ENCODE data around the gene RSU1. TPM values are rescaled to one million over a fixed set of nuclear protein-coding genes. Genes with fewer than 3 reads are reported as not detected.

The RSU1 gene
- total RNA-seq, 1 experiment from 2014 or later = 44.5 TPM

DNA sequence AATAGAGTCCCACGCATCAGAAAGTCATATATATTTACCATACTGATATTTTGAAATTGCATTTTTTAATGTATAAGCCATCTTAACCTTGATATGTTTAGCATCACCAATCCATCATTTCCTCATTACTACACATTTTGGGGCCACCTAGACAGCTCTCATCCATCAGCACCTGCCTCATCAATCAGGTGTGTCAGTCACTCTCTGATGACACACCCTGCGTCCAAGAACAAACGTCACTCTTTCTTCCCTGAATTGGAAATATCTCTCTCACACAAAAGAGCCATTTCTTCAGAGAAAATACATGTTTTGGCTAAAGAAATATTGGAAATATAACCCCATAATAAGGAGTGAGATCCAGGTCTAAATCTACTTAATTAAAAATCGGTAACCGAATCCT lies 38.9 kb upstream of the RSU1 start:
- no peaks in the 10 kb centered on the region for H3K9me3 ChIP-seq (ENCODE audit: insufficient read depth, low read depth)
- no peaks in the 10 kb centered on the region for H3K27me3 ChIP-seq (ENCODE audit: insufficient read depth, low read depth)
- CTCF ChIA-PET = no interaction called here
- H3K79me2 ChIP-seq (ENCODE audit: low read depth) = no peaks in the 10 kb centered on the region
- H3K4me3 ChIP-seq = no peak overlapping the region
- no peak overlapping the region for H3K4me2 ChIP-seq
- H3K4me1 ChIP-seq (replicated peaks; ENCODE audit: insufficient read depth) = no peaks in the 10 kb centered on the region
- no peak overlapping the region for H3K27ac ChIP-seq
- POLR2A ChIA-PET (ENCODE audit: unreplicated experiment) = no interaction called here
- no peaks in the 10 kb centered on the region for H3K9me2 ChIP-seq (ENCODE audit: insufficient read depth)
- no peak for TF ChIP-seq EZH2 (IDR thresholded peaks at IDR 0.05; ENCODE audit: low read depth)
- TF ChIP-seq, protein P1, sequence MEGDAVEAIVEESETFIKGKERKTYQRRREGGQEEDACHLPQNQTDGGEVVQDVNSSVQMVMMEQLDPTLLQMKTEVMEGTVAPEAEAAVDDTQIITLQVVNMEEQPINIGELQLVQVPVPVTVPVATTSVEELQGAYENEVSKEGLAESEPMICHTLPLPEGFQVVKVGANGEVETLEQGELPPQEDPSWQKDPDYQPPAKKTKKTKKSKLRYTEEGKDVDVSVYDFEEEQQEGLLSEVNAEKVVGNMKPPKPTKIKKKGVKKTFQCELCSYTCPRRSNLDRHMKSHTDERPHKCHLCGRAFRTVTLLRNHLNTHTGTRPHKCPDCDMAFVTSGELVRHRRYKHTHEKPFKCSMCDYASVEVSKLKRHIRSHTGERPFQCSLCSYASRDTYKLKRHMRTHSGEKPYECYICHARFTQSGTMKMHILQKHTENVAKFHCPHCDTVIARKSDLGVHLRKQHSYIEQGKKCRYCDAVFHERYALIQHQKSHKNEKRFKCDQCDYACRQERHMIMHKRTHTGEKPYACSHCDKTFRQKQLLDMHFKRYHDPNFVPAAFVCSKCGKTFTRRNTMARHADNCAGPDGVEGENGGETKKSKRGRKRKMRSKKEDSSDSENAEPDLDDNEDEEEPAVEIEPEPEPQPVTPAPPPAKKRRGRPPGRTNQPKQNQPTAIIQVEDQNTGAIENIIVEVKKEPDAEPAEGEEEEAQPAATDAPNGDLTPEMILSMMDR (conservative IDR thresholded peaks at IDR 0.05) = no peak
- intact Hi-C loops (cut with micrococcal nuclease; ENCODE audit: unreplicated experiment) = no loop called here
- no peaks in the 10 kb centered on the region for H4K20me1 ChIP-seq (ENCODE audit: insufficient read depth)
- H3F3A ChIP-seq (ENCODE audit: insufficient read depth, low read depth) = no peaks in the 10 kb centered on the region
- no peak for DNase-seq
- H3K36me3 ChIP-seq (ENCODE audit: low read depth) = no peaks in the 10 kb centered on the region
- H2AFZ ChIP-seq = no peak overlapping the region
- BruUV-seq (replicated peaks) = no TSS peak

GRCh38 chr10:16854623-16855022 lies 37.4 kb upstream of the RSU1 start:
- H3K27me3 ChIP-seq (ENCODE audit: insufficient read depth, low read depth) = no peaks in the 10 kb centered on the region
- no peaks in the 10 kb centered on the region for H4K20me1 ChIP-seq (ENCODE audit: insufficient read depth)
- BruUV-seq (replicated peaks) = no TSS peak
- intact Hi-C loops (cut with micrococcal nuclease; ENCODE audit: unreplicated experiment) = loop anchor here (5.0 kb wide), 1 partner anchor 38 kb away; no protein-coding TSS in a partner anchor
- H3K9me2 ChIP-seq (ENCODE audit: insufficient read depth) = no peaks in the 10 kb centered on the region
- TF ChIP-seq, protein P1 (conservative IDR thresholded peaks at IDR 0.05) = no peak
- H3K36me3 ChIP-seq (ENCODE audit: low read depth) = no peaks in the 10 kb centered on the region
- no peaks in the 10 kb centered on the region for H3F3A ChIP-seq (ENCODE audit: insufficient read depth, low read depth)
- CTCF ChIA-PET = no interaction called here
- no peak overlapping the region for H3K4me3 ChIP-seq
- no peak overlapping the region for H3K4me2 ChIP-seq
- no peaks in the 10 kb centered on the region for H3K4me1 ChIP-seq (replicated peaks; ENCODE audit: insufficient read depth)
- peak in 1 of 2 experiments; percentile 53 for DNase-seq
- H3K79me2 ChIP-seq (ENCODE audit: low read depth) = no peaks in the 10 kb centered on the region
- no peak overlapping the region for H3K27ac ChIP-seq
- POLR2A ChIA-PET (ENCODE audit: unreplicated experiment) = no interaction called here
- H2AFZ ChIP-seq = no peak overlapping the region
- no peaks in the 10 kb centered on the region for H3K9me3 ChIP-seq (ENCODE audit: insufficient read depth, low read depth)

- Histone ChIP-seq H3K9me2 (ENCODE audit: insufficient read depth) (no peaks in the 10 kb centered on the region), H3F3A (ENCODE audit: insufficient read depth, low read depth) (no peaks in the 10 kb centered on the region), H3K4me2 (no peak overlapping the region), H3K4me3 (no peak overlapping the region), H3K27me3 (ENCODE audit: insufficient read depth, low read depth) (no peaks in the 10 kb centered on the region), H3K27ac (no peak overlapping the region), H2AFZ (no peak overlapping the region), H4K20me1 (ENCODE audit: insufficient read depth) (no peaks in the 10 kb centered on the region), H3K4me1 (replicated peaks; ENCODE audit: insufficient read depth) (no peaks in the 10 kb centered on the region), H3K9me3 (ENCODE audit: insufficient read depth, low read depth) (no peaks in the 10 kb centered on the region), H3K79me2 (ENCODE audit: low read depth) (no peaks in the 10 kb centered on the region), H3K36me3 (ENCODE audit: low read depth) (no peaks in the 10 kb centered on the region)
- no TSS peak for BruUV-seq (replicated peaks)
- intact Hi-C loops (cut with micrococcal nuclease; ENCODE audit: unreplicated experiment) = loop anchor here (5.0 kb wide), 1 partner anchor 38 kb away; no protein-coding TSS in a partner anchor
- TF ChIP-seq, protein P1 (conservative IDR thresholded peaks at IDR 0.05) = no peak
- no peak for TF ChIP-seq EZH2 (IDR thresholded peaks at IDR 0.05; ENCODE audit: low read depth)
- no peak for DNase-seq
- ChIA-PET POLR2A (ENCODE audit: unreplicated experiment) (no interaction called here), CTCF (no interaction called here)
Observed at GRCh38 chr10:16853809-16854208, 36.6 kb upstream of the RSU1 start.

Measured in PC-9 (cell line).